ENCODE data around the gene GLIS2.

DNA sequence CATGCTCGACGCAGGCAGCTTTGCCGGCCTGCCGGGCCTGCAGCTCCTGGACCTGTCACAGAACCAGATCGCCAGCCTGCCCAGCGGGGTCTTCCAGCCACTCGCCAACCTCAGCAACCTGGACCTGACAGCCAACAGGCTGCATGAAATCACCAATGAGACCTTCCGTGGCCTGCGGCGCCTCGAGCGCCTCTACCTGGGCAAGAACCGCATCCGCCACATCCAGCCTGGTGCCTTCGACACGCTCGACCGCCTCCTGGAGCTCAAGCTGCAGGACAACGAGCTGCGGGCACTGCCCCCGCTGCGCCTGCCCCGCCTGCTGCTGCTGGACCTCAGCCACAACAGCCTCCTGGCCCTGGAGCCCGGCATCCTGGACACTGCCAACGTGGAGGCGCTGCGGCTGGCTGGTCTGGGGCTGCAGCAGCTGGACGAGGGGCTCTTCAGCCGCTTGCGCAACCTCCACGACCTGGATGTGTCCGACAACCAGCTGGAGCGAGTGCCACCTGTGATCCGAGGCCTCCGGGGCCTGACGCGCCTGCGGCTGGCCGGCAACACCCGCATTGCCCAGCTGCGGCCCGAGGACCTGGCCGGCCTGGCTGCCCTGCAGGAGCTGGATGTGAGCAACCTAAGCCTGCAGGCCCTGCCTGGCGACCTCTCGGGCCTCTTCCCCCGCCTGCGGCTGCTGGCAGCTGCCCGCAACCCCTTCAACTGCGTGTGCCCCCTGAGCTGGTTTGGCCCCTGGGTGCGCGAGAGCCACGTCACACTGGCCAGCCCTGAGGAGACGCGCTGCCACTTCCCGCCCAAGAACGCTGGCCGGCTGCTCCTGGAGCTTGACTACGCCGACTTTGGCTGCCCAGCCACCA lies 65.4 kb downstream of the GLIS2 start:
- TF ChIP-seq, protein P1, sequence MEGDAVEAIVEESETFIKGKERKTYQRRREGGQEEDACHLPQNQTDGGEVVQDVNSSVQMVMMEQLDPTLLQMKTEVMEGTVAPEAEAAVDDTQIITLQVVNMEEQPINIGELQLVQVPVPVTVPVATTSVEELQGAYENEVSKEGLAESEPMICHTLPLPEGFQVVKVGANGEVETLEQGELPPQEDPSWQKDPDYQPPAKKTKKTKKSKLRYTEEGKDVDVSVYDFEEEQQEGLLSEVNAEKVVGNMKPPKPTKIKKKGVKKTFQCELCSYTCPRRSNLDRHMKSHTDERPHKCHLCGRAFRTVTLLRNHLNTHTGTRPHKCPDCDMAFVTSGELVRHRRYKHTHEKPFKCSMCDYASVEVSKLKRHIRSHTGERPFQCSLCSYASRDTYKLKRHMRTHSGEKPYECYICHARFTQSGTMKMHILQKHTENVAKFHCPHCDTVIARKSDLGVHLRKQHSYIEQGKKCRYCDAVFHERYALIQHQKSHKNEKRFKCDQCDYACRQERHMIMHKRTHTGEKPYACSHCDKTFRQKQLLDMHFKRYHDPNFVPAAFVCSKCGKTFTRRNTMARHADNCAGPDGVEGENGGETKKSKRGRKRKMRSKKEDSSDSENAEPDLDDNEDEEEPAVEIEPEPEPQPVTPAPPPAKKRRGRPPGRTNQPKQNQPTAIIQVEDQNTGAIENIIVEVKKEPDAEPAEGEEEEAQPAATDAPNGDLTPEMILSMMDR (IDR thresholded peaks at IDR 0.05) = no peak
- TF ChIP-seq ZFX (IDR thresholded peaks at IDR 0.05; ENCODE audit: borderline replicate concordance) = no peak

All from 22Rv1 (cell line).